OCI-LY3 (cell line): ENCODE data around the gene PTHLH.

Experiments used
- EZH2phosphoT487 ChIP-seq: fragments of 200-600 bp; shearing (Covaris generic); IDR thresholded peaks from 2 replicates; pipeline ENCODE4 v1.6.1; 2018; ENCODE audit warnings: antibody characterized with exemption, mixed run types, low read depth
- TF ChIP-seq, protein P1 (sequence below): fragments of 200-600, 300-600 bp; sonication (generic); IDR thresholded peaks from 2 replicates; pipeline ENCODE4 v1.5.1; 2014; ENCODE audit warnings: antibody characterized with exemption, low read length, low read depth

DNA sequence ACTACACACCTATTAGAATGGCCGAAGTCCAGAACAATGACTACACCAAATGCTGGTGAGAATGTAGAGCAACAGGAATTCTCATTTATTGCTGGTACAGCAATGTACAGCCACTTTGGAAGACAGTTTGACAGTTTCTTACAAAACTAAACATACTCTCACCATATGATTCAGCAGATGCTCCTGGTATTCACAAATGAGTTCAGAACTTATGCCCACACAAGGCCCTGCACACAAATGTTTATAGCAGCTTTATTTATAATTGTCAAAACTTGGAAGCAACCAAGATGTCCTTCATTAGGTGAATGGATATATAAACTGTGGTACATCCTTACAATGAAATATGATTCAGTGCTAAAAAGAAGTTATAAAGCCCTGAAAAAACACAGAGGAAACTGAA lies 38.3 kb downstream of the PTHLH start:
- TF ChIP-seq, protein P1, sequence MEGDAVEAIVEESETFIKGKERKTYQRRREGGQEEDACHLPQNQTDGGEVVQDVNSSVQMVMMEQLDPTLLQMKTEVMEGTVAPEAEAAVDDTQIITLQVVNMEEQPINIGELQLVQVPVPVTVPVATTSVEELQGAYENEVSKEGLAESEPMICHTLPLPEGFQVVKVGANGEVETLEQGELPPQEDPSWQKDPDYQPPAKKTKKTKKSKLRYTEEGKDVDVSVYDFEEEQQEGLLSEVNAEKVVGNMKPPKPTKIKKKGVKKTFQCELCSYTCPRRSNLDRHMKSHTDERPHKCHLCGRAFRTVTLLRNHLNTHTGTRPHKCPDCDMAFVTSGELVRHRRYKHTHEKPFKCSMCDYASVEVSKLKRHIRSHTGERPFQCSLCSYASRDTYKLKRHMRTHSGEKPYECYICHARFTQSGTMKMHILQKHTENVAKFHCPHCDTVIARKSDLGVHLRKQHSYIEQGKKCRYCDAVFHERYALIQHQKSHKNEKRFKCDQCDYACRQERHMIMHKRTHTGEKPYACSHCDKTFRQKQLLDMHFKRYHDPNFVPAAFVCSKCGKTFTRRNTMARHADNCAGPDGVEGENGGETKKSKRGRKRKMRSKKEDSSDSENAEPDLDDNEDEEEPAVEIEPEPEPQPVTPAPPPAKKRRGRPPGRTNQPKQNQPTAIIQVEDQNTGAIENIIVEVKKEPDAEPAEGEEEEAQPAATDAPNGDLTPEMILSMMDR, result no peak
- no peak for TF ChIP-seq EZH2phosphoT487
